ENCODE results near the gene HRH4.

DNA sequence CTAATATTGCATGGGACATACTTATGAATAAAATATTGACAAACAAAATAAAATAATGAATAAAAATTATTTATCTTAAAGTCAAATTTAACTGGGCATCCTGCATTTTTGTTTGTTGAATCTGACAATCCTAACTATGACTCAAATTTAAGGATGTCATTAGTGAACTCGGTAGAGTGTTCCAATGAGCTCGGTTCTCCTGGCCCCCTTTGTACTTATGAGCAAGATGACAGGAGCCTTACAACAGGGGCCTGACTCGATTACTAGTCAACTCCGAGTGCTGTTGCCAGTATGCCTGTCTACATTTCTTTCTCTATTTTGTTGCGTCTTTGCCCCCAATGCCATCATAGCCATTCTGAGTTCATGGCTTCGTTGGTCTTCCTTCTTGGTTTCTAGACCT lies 40.3 kb downstream of the HRH4 start:
- TF ChIP-seq, protein P1, sequence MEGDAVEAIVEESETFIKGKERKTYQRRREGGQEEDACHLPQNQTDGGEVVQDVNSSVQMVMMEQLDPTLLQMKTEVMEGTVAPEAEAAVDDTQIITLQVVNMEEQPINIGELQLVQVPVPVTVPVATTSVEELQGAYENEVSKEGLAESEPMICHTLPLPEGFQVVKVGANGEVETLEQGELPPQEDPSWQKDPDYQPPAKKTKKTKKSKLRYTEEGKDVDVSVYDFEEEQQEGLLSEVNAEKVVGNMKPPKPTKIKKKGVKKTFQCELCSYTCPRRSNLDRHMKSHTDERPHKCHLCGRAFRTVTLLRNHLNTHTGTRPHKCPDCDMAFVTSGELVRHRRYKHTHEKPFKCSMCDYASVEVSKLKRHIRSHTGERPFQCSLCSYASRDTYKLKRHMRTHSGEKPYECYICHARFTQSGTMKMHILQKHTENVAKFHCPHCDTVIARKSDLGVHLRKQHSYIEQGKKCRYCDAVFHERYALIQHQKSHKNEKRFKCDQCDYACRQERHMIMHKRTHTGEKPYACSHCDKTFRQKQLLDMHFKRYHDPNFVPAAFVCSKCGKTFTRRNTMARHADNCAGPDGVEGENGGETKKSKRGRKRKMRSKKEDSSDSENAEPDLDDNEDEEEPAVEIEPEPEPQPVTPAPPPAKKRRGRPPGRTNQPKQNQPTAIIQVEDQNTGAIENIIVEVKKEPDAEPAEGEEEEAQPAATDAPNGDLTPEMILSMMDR (IDR thresholded peaks at IDR 0.05; ENCODE audit: insufficient read depth, low read length): no peak
- TF ChIP-seq POLR2AphosphoS5 (IDR thresholded peaks at IDR 0.05; ENCODE audit: low read depth): no peak

Measured in HL-60 (cell line).